ENCODE data around the gene TIAL1.
"Not testable (repeated sequence)": the region's sequence is repeated elsewhere in the genome, so short reads cannot be mapped to it uniquely, and the experiment has no call there.

The TIAL1 gene

GRCh38 chr10:119575991-119576390 lies 20.8 kb downstream of the TIAL1 start:
- H3K4me1 ChIP-seq = peaks cover 0 to 18% (median 7%) of the 10 kb centered on the region in 10 experiments; a peak in 10 of 20 replicates

GRCh38 chr10:119575506-119575905 lies 21.3 kb downstream of the TIAL1 start:
- Histone ChIP-seq H4K20me1 (peaks cover 0 to 28% (median 12%) of the 10 kb centered on the region in 11 experiments; a peak in 12 of 22 replicates), H3K9me3 (replicated peaks in 1 of 11) (no peaks in the 10 kb centered on the region), H3K27me3 (no peaks in the 10 kb centered on the region), H3K9ac (no peak overlapping the region), H3K27ac (no peak overlapping the region), H3K4me3 (no peak overlapping the region), H3K4me1 (peaks cover 0 to 18% (median 7%) of the 10 kb centered on the region in 10 experiments; a peak in 10 of 20 replicates), H3K4me2 (peak overlapping the region in 3 of 11 experiments; percentile 9 to 29 (median 11); a peak in 3 of 22 replicates), H3K36me3 (peaks cover 84 to 98% (median 88%) of the 10 kb centered on the region in 11 experiments)
- no peak for TF ChIP-seq Cebpa-rat (IDR thresholded peaks at IDR 0.05)

More at GRCh38 chr10:119575991-119576390, 20.8 kb downstream of the TIAL1 start:
- H3K36me3 ChIP-seq = peaks cover 87 to 98% (median 91%) of the 10 kb centered on the region in 11 experiments
- H3K4me3 ChIP-seq = no peak overlapping the region
- H3K4me2 ChIP-seq = peak overlapping the region in 3 of 11 experiments; percentile 9 to 29 (median 11); a peak in 1 of 22 replicates
- no peak for TF ChIP-seq Cebpa-rat (IDR thresholded peaks at IDR 0.05)
- H3K9me3 ChIP-seq (replicated peaks in 1 of 11) = no peaks in the 10 kb centered on the region
- H3K9ac ChIP-seq = 0 out of 22 replicates have a peak overlapping the region, but pooled peaks of 1 of the 11 experiments have one; percentile 12
- no peak overlapping the region for H3K27ac ChIP-seq
- peaks cover 0 to 28% (median 12%) of the 10 kb centered on the region in 11 experiments; a peak in 12 of 22 replicates for H4K20me1 ChIP-seq
- no peaks in the 10 kb centered on the region for H3K27me3 ChIP-seq

- Histone ChIP-seq H3K36me3 (peaks cover 12 to 24% (median 16%) of the 10 kb centered on the region in 11 experiments), H3K27me3 (no peaks in the 10 kb centered on the region), H3K4me1 (peaks cover 12 to 22% (median 14%) of the 10 kb centered on the region in 10 experiments), H3K4me3 (no peak overlapping the region), H3K9me3 (replicated peaks in 1 of 11) (no peaks in the 10 kb centered on the region), H3K27ac (no peak overlapping the region), H3K9ac (no peak overlapping the region), H3K4me2 (no peak overlapping the region), H4K20me1 (0 out of 22 replicates have a peak, but pooled peaks cover 0 to 5% (median 0%) of the 10 kb centered on the region in 11 experiments)
- TF ChIP-seq Cebpa-rat (IDR thresholded peaks at IDR 0.05) = no peak
Measured at GRCh38 chr10:119567978-119568377, 28.8 kb downstream of the TIAL1 start.

GRCh38 chr10:119562097-119562496 lies 34.7 kb downstream of the TIAL1 start:
- no peak for TF ChIP-seq Cebpa-rat (IDR thresholded peaks at IDR 0.05)
- peaks cover 0 to 13% (median 7%) of the 10 kb centered on the region in 11 experiments; a peak in 12 of 22 replicates for H3K9me3 ChIP-seq (replicated peaks in 1 of 11)
- H3K9ac ChIP-seq = no peak overlapping the region
- H3K4me1 ChIP-seq = peaks cover 12 to 16% (median 14%) of the 10 kb centered on the region in 10 experiments
- no peaks in the 10 kb centered on the region for H3K36me3 ChIP-seq
- H3K4me2 ChIP-seq = no peak overlapping the region
- H3K27me3 ChIP-seq = no peaks in the 10 kb centered on the region
- H3K27ac ChIP-seq = no peak overlapping the region
- no peak overlapping the region for H3K4me3 ChIP-seq
- H4K20me1 ChIP-seq = no peaks in the 10 kb centered on the region

GRCh38 chr10:119559511-119559910 lies 37.3 kb downstream of the TIAL1 start:
- not testable (repeated sequence) for H3K4me1 ChIP-seq, H3K9ac ChIP-seq, H3K27ac ChIP-seq, H3K27me3 ChIP-seq, H3K4me2 ChIP-seq, H3K4me3 ChIP-seq, H4K20me1 ChIP-seq, H3K36me3 ChIP-seq
- peaks cover 0 to 13% (median 7%) of the 10 kb centered on the region in 11 experiments; a peak in 12 of 22 replicates for H3K9me3 ChIP-seq (replicated peaks in 1 of 11)

- H3K4me2 ChIP-seq, H3K4me3 ChIP-seq, H3K9ac ChIP-seq, H3K27me3 ChIP-seq, H4K20me1 ChIP-seq, H3K27ac ChIP-seq, H3K36me3 ChIP-seq, H3K4me1 ChIP-seq: not testable (repeated sequence)
- peaks cover 0 to 13% (median 7%) of the 10 kb centered on the region in 11 experiments; a peak in 12 of 22 replicates for H3K9me3 ChIP-seq (replicated peaks in 1 of 11)
Measured at GRCh38 chr10:119556081-119556480, 40.7 kb downstream of the TIAL1 start.

- Histone ChIP-seq H3K9ac (no peak overlapping the region), H3K36me3 (no peaks in the 10 kb centered on the region), H3K27ac (no peak overlapping the region), H3K27me3 (no peaks in the 10 kb centered on the region), H3K9me3 (replicated peaks in 1 of 11) (peaks cover 0 to 9% (median 7%) of the 10 kb centered on the region in 11 experiments; a peak in 12 of 22 replicates), H3K4me1 (peaks cover 0 to 13% (median 0%) of the 10 kb centered on the region in 10 experiments; a peak in 5 of 20 replicates), H3K4me3 (no peak overlapping the region), H3K4me2 (no peak overlapping the region), H4K20me1 (no peaks in the 10 kb centered on the region)
- TF ChIP-seq Cebpa-rat (IDR thresholded peaks at IDR 0.05) = no peak
Measured at GRCh38 chr10:119555178-119555784, 41.5 kb downstream of the TIAL1 start.

GRCh38 chr10:119550827-119551226 lies 45.9 kb downstream of the TIAL1 start:
- Histone ChIP-seq H3K27ac (no peak overlapping the region), H3K9me3 (replicated peaks in 1 of 11) (no peaks in the 10 kb centered on the region), H4K20me1 (no peaks in the 10 kb centered on the region), H3K36me3 (no peaks in the 10 kb centered on the region), H3K27me3 (no peaks in the 10 kb centered on the region), H3K4me3 (no peak overlapping the region), H3K9ac (no peak overlapping the region), H3K4me1 (peaks cover 0 to 18% (median 5%) of the 10 kb centered on the region in 10 experiments; a peak in 10 of 20 replicates), H3K4me2 (peak overlapping the region in 2 of 11 experiments; percentile 50 to 52; a peak in 4 of 22 replicates)
- TF ChIP-seq Cebpa-rat (IDR thresholded peaks at IDR 0.05) = no peak

GRCh38 chr10:119549247-119549999 lies 47.3 kb downstream of the TIAL1 start:
- Histone ChIP-seq H3K36me3 (no peaks in the 10 kb centered on the region), H3K4me2 (no peak overlapping the region), H3K4me1 (peaks cover 0 to 18% (median 7%) of the 10 kb centered on the region in 10 experiments; a peak in 12 of 20 replicates), H3K4me3 (no peak overlapping the region), H3K9ac (no peak overlapping the region), H3K9me3 (replicated peaks in 1 of 11) (no peaks in the 10 kb centered on the region), H3K27ac (no peak overlapping the region), H4K20me1 (no peaks in the 10 kb centered on the region), H3K27me3 (no peaks in the 10 kb centered on the region)
- no peak for TF ChIP-seq Cebpa-rat (IDR thresholded peaks at IDR 0.05)
